CD4-positive, alpha-beta T cell treated with Interferon alpha-2 for 1 hour (primary cell): Measurements from ENCODE around the gene MYRF.

ENCODE experiments used
- DNase-seq, 2 donors: peaks; one replicate each; pipeline ENCODE4 v3.0.0-alpha.2; 2020 to 2022

MYRF gene

DNA sequence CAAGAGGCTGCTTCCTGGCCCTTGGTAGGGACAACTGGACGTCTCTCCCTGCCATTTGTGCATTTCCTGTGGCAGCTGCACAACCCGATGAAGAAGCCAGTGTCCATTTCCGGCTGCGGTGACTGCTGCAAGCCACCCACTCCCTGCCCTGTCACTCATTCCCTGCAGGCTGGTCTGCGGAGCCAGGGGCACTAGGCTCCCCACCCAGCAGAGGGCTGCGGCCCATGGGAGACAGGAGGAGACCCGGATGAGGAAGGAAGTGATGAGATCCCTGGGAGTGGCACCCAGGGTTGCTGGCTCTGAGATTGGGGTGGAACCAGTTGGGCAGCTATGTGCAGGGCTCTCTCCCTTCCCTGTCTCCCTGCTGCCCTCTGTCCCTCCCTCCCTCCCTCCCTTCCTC lies 10.0 kb upstream of the MYRF start:
- DNase-seq, result peak in 1 of 2 donors; percentile 10

- no peak for DNase-seq
Observed at GRCh38 chr11:61743486-61744095, 8.8 kb upstream of the MYRF start.

- no peak for DNase-seq
Observed at GRCh38 chr11:61744181-61744580, 8.3 kb upstream of the MYRF start.

GRCh38 chr11:61744609-61745156 lies 7.8 kb upstream of the MYRF start:
- DNase-seq, result no peak

DNA sequence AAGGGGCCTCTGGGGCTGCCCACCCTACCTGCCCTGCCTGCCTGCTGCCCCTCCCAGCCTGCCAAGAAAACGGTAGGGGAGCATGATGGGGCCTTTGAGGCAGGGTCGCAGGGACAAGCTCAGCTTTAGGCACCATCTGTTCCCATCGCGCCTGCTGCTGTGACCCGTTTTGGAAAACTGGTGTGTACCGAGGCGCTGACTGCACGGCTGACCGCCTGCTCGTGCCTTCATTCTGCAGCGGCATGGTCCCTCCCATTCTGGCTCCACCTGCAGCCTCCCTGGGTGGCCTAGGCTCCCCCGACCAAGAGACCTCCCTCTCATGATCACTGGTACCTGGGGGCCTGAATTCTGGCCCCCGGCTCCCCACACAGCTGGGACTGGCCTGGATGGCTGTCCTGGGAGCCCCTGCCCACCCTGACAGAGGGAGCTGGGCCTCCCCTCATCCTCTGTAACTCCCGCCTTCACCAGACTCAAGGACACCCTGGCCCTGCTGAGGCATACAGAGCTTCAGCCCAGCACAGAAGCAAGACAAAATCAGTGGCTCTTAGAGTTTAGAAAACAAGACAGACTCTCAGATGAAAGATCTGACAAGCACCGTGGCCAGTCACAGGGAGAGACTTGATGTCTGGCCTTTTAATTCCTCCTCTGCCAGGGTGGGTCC lies 6.5 kb upstream of the MYRF start:
- DNase-seq, result no peak

DNA sequence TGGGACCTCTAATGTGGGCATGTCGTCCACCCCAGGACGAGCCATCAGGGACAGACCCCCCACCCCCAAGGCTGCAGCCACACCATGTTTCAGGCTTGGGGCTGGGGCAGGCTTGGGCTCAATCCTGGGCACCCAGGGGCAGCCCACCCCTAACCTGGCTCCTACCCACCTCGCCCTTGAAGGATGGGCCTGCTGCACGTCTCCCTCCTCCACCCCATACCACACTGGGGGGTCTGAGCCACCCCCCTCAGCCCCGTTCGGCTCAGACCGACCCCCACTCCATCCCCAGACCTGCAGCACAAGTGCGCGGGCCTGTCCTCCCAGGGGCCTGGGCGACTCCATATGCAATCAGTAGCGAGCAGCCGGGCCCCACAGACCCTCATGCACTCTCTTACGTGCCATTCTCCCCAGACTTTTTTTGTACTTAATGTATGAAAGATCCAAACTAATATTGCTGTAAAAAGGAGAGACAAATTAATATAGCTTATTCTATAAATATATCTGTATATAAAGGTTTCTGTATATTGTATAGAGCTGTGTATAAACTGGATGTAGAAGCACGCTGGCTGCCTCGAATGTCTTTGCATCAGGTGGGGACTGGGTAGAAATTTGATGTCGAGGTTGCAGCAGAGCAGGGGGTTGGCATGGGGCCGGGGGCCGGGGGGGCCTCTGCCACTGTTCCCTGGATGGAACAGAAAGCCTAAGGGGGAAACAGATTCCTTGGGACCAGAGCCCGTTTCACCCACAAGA lies 5.8 kb upstream of the MYRF start:
- no peak for DNase-seq

DNA sequence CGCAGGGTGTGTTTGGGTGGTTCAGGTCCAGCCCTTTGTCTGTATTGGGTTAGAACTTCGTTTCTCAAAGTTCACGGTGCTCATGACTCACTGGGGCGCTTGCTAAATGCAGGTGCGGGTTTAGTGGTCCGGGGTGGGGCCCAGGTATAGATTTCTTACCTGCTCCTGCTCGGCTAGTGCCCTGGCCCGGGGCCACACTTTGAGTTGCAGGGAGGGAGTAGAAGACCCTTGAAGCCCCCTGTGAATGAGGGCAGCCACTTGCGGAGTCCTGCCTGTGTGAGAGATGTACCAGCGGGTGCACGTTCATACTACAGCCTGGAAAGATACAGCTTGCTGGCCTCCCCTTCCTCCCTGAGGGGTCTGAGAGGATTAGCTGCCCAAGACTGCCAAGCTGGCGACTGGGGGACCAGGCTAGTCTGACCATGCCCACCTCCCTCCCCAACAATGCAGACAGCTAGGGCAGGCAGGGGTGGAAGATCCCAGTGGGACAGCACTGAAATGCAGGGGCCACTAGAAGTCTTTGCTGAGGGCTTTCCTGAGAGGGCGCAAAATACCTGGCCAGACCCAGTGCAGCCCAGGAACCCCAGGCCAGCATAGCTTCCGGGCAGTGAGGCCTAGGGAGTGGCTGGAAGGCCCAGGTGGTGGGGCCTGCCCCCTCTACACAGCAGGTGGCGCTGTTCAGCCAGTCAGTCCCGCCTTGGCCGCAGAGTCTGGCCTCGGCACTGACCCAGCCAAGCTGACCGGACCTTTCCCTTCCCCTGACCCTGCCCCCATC lies 5.1 kb upstream of the MYRF start:
- peak; percentile 32 to 34 for DNase-seq

GRCh38 chr11:61747967-61748285 lies 4.5 kb upstream of the MYRF start:
- no peak for DNase-seq

DNA sequence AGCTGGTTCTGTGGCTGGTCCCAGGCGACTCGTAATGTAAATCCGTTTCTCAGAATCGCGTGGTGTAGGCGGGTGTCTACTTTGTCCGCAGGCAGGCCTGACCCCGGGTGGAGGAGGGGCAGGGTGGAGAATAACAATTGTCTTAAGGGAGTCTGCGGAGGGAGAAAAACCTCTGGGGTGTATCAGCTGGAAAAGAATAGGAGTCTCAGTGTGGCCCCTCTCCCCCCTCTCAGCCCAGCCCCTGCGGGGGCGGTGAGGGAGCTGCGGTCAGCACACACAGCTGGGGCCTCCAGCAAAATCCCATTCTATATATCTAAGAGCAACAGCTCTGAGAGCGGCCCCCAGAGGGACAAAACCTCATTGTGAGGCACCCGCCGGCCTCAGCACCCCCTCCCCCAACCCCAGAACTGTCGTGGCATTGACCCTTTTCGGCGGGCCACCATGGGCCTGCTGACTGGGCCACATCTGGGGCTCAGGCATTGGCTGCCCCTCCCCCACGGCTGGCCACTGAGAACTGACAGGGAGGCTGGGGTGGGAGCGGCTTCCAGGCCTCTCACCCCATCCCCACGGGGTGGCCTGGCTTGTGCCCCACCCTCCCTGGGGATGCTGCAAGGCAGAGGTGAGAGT lies 2.7 kb upstream of the MYRF start:
- no peak for DNase-seq

- DNase-seq, result no peak
Observed at GRCh38 chr11:61750631-61751273, 1.7 kb upstream of the MYRF start.

DNA sequence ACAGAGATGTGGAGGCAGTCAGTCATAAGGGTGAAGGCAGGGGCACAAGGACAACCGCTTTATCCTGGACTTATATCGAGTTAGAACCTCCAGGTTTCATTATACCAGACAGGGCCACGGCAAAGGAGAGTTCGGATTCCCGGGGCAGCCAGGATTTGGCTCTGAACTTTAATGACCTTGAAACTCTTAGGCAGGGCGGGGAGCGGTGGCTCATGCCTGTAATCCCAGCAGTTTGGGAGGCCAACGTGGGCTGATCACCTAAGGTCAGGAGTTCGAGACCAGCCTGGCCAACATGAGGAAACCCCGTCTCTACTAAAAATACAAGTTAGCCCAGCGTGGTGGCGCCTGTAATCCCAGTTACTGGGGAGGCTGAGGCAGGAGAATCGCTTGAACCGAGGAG lies 1.1 kb upstream of the MYRF start:
- no peak for DNase-seq

- no peak for DNase-seq
Observed at GRCh38 chr11:61752925-61753521, 587 bp downstream of the MYRF start.

DNA sequence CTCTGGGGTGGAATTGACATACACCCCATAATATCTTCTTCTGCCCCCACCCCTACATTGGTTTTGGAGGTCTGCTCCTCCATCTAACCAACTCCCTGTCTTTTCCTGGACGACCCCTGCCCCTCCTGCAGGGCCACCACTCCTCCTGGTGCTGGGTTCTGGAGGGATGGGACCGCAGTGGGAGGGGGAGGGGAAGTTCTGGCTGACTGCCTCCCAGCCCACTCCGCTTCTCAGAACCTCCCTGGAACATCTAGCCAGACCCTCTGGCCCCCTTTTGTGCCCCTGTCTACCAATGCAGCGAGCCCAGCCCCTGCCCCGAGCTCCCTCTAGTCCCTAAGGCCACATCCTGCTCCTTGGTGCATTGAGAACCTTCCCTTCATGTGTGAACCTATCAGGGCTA lies 1.2 kb downstream of the MYRF start:
- DNase-seq, result no peak

- no peak for DNase-seq
Observed at GRCh38 chr11:61754534-61755482, 2.4 kb downstream of the MYRF start.

- DNase-seq, result no peak
Observed at GRCh38 chr11:61756147-61756451, 3.7 kb downstream of the MYRF start.

- peak in 1 of 2 donors; percentile 21 for DNase-seq
Observed at GRCh38 chr11:61756452-61757212, 4.2 kb downstream of the MYRF start.

DNA sequence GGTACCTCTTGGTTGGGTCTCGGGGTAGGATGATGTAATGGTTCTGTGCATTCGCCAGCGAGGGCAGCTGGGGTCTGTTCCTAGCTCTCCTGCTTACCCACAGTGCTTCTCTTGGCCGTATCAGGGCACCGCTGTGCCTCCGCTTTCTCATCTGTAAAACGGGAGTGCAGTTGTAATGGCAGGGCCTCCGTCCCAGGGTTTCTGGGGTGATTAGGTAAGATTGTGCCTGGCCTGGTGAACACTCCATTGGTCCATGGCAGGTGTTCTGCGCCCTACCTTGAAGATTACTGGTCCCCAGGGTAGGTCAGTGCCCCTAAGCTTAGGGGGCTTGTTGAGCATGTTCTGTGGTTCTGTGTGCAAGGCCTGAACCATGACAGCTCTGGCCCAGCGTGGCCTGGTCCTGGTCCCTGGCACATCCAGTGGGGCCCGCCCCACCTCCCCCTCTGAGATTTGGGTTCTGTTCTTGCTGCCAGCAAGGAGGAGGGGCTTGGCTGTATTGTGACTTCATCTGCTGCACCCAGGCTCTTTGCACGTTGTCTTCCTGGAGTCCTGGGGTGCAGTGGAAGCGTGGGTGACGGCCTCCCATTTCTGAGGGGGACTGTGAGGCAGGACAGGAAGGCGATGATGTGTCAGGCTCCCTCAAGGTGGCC lies 4.9 kb downstream of the MYRF start:
- no peak for DNase-seq

- no peak for DNase-seq
Observed at GRCh38 chr11:61760946-61761345, 8.5 kb downstream of the MYRF start.

DNA sequence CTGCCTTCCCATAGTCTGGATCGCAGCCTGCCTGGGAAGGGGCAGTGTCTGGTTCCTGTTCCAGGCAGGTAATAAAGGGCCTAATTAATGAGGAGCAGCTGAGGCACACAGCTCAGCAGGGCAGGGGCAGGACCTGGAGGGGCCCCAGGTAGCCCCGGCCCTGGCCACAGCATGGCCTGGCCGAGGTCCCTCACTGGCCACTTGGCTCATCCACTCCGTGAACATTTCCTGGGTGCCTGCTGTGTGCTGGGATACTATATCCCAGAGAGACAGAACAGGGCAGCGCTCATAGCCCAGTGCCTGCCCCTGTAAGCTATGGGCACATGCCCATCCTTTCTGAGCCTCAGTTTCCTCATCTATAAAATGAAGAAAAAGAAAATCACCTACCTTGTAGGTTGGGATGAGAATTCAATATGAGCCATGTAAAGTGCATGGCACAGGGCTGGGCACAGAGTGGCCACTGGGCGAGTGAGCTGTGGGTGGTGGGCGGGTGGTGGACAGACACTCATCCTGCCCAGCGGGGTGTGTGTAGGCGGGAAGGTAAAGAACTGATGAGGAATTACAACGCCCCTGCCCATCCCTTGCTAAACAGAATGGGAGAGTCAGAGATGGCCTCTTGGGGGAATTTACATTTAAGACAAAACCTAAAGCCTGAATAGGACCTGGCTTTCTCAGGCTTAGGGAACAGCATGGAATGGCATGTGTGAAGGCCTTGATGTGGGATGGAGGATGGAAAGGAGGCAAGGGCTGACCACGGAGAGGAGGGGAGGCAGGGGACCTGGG lies 9.2 kb downstream of the MYRF start:
- no peak for DNase-seq
